Placental epithelial cell (primary cell): ENCODE results near the gene NOTCH2NLA. TPM values are rescaled to one million over a fixed set of nuclear protein-coding genes. Genes with fewer than 3 reads are reported as not detected.

ENCODE experiments used
- total RNA-seq: library from RNA; depleted of rRNA; stranded (reverse); fragments of >200 nt; gene quantifications from 2 replicates; pipeline ENCODE4 v1.2.3, GENCODE V29; 2012

Gene NOTCH2NLA
- 29.9 and 37.7 TPM in 2 replicates for total RNA-seq

GRCh38 chr1:146228710-146229477 is at the start of gene NOTCH2NLA:
Gene NOTCH2NLA, minus strand, starts transcription at chr1:146229021. Its CDS starts 39,684 bp downstream, at chr1:146189337.

GRCh38 chr1:146144465-146144864 is 84.4 kb downstream of the NOTCH2NLA start, which contains the start of gene NBPF10:
Gene NBPF10, minus strand, starts transcription at chr1:146144804. Its CDS starts 35 bp downstream, at chr1:146144769.

Other genes starting within 250 kb of the NOTCH2NLA start
- 161 and 941 TPM in 2 replicates for gene TXNIP, start 232.4 kb downstream of the NOTCH2NLA start, total RNA-seq
- gene HJV, start 207.3 kb downstream of the NOTCH2NLA start, total RNA-seq = not detected in 2 replicates
- gene NBPF10, start 84.2 kb downstream of the NOTCH2NLA start, total RNA-seq = 0.65 and 1.6 TPM in 2 replicates